HuH-7.5 (cell line): ENCODE measurements around the gene RGS6.

Experiments used
- DNase-seq: peaks from one replicate; pipeline ENCODE4 v3.0.0; 2011; ENCODE audit warnings: low spot score

Gene RGS6

GRCh38 chr14:72554994-72555608 is 622.9 kb downstream of the RGS6 start:
- no peak for DNase-seq

- no peak for DNase-seq
Observed at GRCh38 chr14:72555609-72556000, 623.4 kb downstream of the RGS6 start.

- DNase-seq, result no peak
Observed at GRCh38 chr14:72557671-72558070, 625.4 kb downstream of the RGS6 start.

- no peak for DNase-seq
Observed at GRCh38 chr14:72558721-72559120, 626.5 kb downstream of the RGS6 start.

- DNase-seq, result no peak
Observed at GRCh38 chr14:72559202-72559601, 627.0 kb downstream of the RGS6 start.

- DNase-seq, result no peak
Observed at GRCh38 chr14:72559669-72560255, 627.5 kb downstream of the RGS6 start.

- no peak for DNase-seq
Observed at GRCh38 chr14:72560331-72560730, 628.1 kb downstream of the RGS6 start.

- DNase-seq, result no peak
Observed at GRCh38 chr14:72560889-72561493, 628.8 kb downstream of the RGS6 start.

GRCh38 chr14:72562300-72562699 is 630.1 kb downstream of the RGS6 start:
- DNase-seq, result no peak

GRCh38 chr14:72563676-72564075 is 631.4 kb downstream of the RGS6 start:
- no peak for DNase-seq

GRCh38 chr14:72565149-72565559 is 632.9 kb downstream of the RGS6 start:
- DNase-seq, result no peak

GRCh38 chr14:72565917-72566316 is 633.7 kb downstream of the RGS6 start:
- DNase-seq, result no peak

GRCh38 chr14:72567226-72567625 is 635.0 kb downstream of the RGS6 start:
- no peak for DNase-seq

- no peak for DNase-seq
Observed at GRCh38 chr14:72568296-72568992, 636.2 kb downstream of the RGS6 start.

GRCh38 chr14:72573725-72574417 is 641.6 kb downstream of the RGS6 start:
- no peak for DNase-seq

GRCh38 chr14:72574715-72575114 is 642.5 kb downstream of the RGS6 start:
- DNase-seq, result no peak

- no peak for DNase-seq
Observed at GRCh38 chr14:72576258-72576657, 644.0 kb downstream of the RGS6 start.

- DNase-seq, result no peak
Observed at GRCh38 chr14:72577521-72577920, 645.3 kb downstream of the RGS6 start.

GRCh38 chr14:72578514-72578913 is 646.3 kb downstream of the RGS6 start:
- DNase-seq, result no peak

GRCh38 chr14:72582582-72582981 is 650.4 kb downstream of the RGS6 start:
- no peak for DNase-seq

GRCh38 chr14:72583316-72584272 is 651.4 kb downstream of the RGS6 start:
- no peak for DNase-seq
